Prostate gland (tissue), 2 donors: ENCODE measurements around the gene INTS15. TPM values are rescaled to one million over a fixed set of nuclear protein-coding genes. Genes with fewer than 3 reads are reported as not detected.

ENCODE experiments used
- DNase-seq: peaks from one replicate; pipeline ENCODE4 v3.0.0-alpha.2; 2019; ENCODE audit warnings: low spot score
- H3K27ac ChIP-seq, 2 donors: fragments of 200-600 bp; sonication (generic); 2 replicates each; pipeline ENCODE4 v1.5.1; 2017 to 2019
- H3K27me3 ChIP-seq: fragments of 200-600 bp; sonication (generic); replicated peaks from 2 replicates; pipeline ENCODE4 v1.5.1; 2019; ENCODE audit not compliant: insufficient read depth
- H3K36me3 ChIP-seq, 2 donors: fragments of 200-600 bp; sonication (generic); 1 replicate in 1 of 2; 2 replicates in 1 of 2; pipeline versions ENCODE4 v1.5.1 to v1.8.1; 2017 to 2019
- H3K4me1 ChIP-seq: fragments of 200-600 bp; sonication (generic); replicated peaks from 2 replicates; pipeline ENCODE4 v1.5.1; 2019
- H3K4me3 ChIP-seq, 2 donors: fragments of 200-600 bp; sonication (generic); 2 replicates each; pipeline ENCODE4 v1.5.1; 2017 to 2019
- H3K9me3 ChIP-seq: fragments of 200-600 bp; sonication (generic); 2 replicates; pipeline ENCODE4 v1.5.1; 2017
- CTCF ChIP-seq, 4 experiments: fragments of 200-600 bp in 2 of 4; fragments of 450-650 bp in 2 of 4; sonication (generic) in 2 of 4; IDR thresholded peaks; 1 replicate in 3 of 4; 2 replicates in 1 of 4; pipeline ENCODE4 v1.5.1; 2016 to 2019; ENCODE audit warnings: antibody characterized with exemption in 4 of 4, mild to moderate bottlenecking in 2 of 4, moderate library complexity in 2 of 4
- POLR2A ChIP-seq: fragments of 450-650 bp; IDR thresholded peaks from one replicate; pipeline ENCODE4 v1.6.1; 2016; ENCODE audit warnings: antibody characterized with exemption, mild to moderate bottlenecking
- POLR2AphosphoS5 ChIP-seq: sonication (generic); formaldehyde crosslinking; IDR thresholded peaks from one replicate; pipeline ENCODE4 v1.6.1; 2017; ENCODE audit warnings: antibody characterized with exemption
- WGBS: methylation state at CpG from one replicate; pipeline ENCODE4 v1.1.5; 2018; 5-methylcytosine and 5-hydroxymethylcytosine counted together
- intact Hi-C: fragments of 100-400 bp; cut with DNase I; formaldehyde crosslinking; loops from one replicate; pipeline ENCODE4 v1.14.2; 2022
- total RNA-seq, 2 donors: library from RNA; depleted of rRNA; stranded (reverse); fragments of >200 nt; gene quantifications; one replicate each; pipeline ENCODE4 v1.1.0, GENCODE V29; 2016

The INTS15 gene
- total RNA-seq, 2 donors from 2014 or later: 38.3 to 38.7 TPM

GRCh38 chr7:6606866-6607583 is 17.2 kb downstream of the INTS15 start:
- DNase-seq: no peak
- Histone ChIP-seq H3K27ac (no peak overlapping the region), H3K36me3 (no peaks in the 10 kb centered on the region), H3K9me3 (no peaks in the 10 kb centered on the region), H3K27me3 (no peaks in the 10 kb centered on the region), H3K4me1 (no peaks in the 10 kb centered on the region), H3K4me3 (no peak overlapping the region)
- intact Hi-C loops: no loop called here
- TF ChIP-seq CTCF (IDR thresholded peaks at IDR 0.05) (no peak), POLR2AphosphoS5 (no peak), POLR2A (no peak)
- WGBS: 92% methylated on average over 33 of the region's 36 CpGs

GRCh38 chr7:6607651-6608051 is 17.8 kb downstream of the INTS15 start:
- TF ChIP-seq CTCF (IDR thresholded peaks at IDR 0.05) (no peak), POLR2A (no peak), POLR2AphosphoS5 (no peak)
- H3K4me1 ChIP-seq: no peaks in the 10 kb centered on the region
- intact Hi-C loops: no loop called here
- H3K36me3 ChIP-seq: no peaks in the 10 kb centered on the region
- no peak overlapping the region for H3K27ac ChIP-seq
- H3K9me3 ChIP-seq: no peaks in the 10 kb centered on the region
- no peaks in the 10 kb centered on the region for H3K27me3 ChIP-seq
- no peak overlapping the region for H3K4me3 ChIP-seq
- DNase-seq: no peak
- 93% methylated on average over 29 of the region's 38 CpGs for WGBS

GRCh38 chr7:6608081-6608480 is 18.3 kb downstream of the INTS15 start:
- DNase-seq: no peak
- Histone ChIP-seq H3K27me3 (no peaks in the 10 kb centered on the region), H3K36me3 (no peaks in the 10 kb centered on the region), H3K27ac (no peak overlapping the region), H3K4me1 (no peaks in the 10 kb centered on the region), H3K9me3 (no peaks in the 10 kb centered on the region), H3K4me3 (no peak overlapping the region)
- TF ChIP-seq POLR2AphosphoS5 (no peak), POLR2A (no peak), CTCF (IDR thresholded peaks at IDR 0.05) (no peak)
- intact Hi-C loops: no loop called here
- 93% methylated on average over 27 of the region's 27 CpGs for WGBS

- TF ChIP-seq POLR2AphosphoS5: no peak
- no peak for TF ChIP-seq POLR2A
- TF ChIP-seq CTCF (IDR thresholded peaks at IDR 0.05): no peak
- WGBS: 95% methylated on average over 12 of the region's 12 CpGs
- Histone ChIP-seq H3K9me3 (no peaks in the 10 kb centered on the region), H3K27me3 (no peaks in the 10 kb centered on the region), H3K36me3 (no peaks in the 10 kb centered on the region), H3K27ac (no peak overlapping the region), H3K4me3 (no peak overlapping the region), H3K4me1 (no peaks in the 10 kb centered on the region)
- DNase-seq: no peak
- intact Hi-C loops: no loop called here
Observed at GRCh38 chr7:6608794-6609193, 19.0 kb downstream of the INTS15 start.

GRCh38 chr7:6612819-6613218 is 23.0 kb downstream of the INTS15 start:
- 64% methylated on average over 7 of the region's 7 CpGs for WGBS
- Histone ChIP-seq H3K36me3 (no peaks in the 10 kb centered on the region), H3K4me1 (no peaks in the 10 kb centered on the region), H3K4me3 (no peak overlapping the region), H3K9me3 (no peaks in the 10 kb centered on the region), H3K27me3 (no peaks in the 10 kb centered on the region), H3K27ac (no peak overlapping the region)
- intact Hi-C loops: no loop called here
- TF ChIP-seq CTCF (IDR thresholded peaks at IDR 0.05) (no peak), POLR2AphosphoS5 (no peak)
- no peak for DNase-seq
